GF-D8 (cell line): Measurements from ENCODE around the gene CX3CR1.
"Not testable (repeated sequence)": the region's sequence is repeated elsewhere in the genome, so short reads cannot be mapped to it uniquely, and the experiment has no call there.

Source experiments
- DNase-seq: peaks from one replicate; lab custom pipeline; 2025; lab: John Stamatoyannopoulos, UW

CX3CR1 gene

DNA sequence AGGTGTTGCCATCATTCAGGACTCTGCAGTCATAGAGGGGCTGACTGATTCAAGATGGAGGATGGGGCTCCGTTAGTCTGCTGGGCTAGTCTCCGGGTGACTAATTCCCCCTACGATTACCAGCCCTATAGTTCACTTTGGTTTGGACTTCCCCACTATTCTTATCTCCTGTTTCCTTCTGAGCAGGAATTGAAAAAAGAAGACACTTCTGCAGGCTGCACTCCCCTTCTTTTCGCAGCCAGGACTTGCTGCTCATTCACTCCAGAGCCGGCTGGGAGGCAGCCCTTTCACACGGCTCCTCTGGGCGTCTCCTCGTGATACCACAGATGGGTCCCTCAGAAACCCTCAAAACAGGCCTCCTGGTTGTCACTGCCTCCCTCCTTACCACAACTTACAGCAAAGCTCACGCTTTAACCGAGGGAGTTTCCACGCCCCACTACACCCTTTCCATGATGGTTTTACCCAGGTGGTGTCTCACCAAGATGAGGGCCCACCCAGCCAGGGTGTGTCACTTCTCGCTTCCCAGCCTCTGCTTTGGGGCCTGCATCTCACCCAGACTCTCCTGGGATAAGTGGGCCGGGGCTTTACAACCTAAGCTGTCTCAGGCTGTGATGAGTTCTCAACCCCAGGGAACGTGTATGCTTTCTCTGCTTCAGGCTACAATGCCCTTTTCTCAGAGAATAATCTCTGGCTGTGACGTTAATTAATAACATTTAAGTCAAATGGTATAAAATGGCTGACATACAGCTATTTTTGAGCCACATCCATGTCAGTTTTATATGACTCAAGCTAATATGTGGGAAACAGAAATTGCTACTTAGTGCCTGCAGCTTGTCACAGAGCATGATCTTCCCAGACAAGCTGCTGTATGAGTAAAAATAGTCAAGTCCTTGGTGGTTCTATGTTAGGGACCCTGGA is 11.9 kb downstream of the CX3CR1 start:
- DNase-seq = no peak

DNA sequence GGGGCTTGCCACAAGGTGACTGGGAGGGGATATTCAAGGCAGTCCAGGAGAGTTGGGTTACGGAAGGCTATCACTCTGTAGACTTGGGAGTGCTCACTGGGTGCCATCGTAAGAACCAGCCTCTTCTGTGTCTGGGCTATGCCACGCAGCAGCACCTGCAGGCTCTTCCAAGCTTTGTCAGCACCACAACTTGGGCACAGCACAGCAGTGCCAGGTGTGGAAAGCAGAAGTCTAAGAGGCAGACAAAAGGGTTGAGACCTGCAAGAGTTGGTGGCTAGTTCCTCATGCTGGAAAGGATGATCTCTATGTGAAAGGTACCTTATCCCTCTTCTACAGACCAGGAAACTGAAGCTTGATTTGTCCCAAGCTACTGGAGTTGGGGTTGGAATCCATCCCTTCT is 15.8 kb downstream of the CX3CR1 start:
- no peak for DNase-seq

DNA sequence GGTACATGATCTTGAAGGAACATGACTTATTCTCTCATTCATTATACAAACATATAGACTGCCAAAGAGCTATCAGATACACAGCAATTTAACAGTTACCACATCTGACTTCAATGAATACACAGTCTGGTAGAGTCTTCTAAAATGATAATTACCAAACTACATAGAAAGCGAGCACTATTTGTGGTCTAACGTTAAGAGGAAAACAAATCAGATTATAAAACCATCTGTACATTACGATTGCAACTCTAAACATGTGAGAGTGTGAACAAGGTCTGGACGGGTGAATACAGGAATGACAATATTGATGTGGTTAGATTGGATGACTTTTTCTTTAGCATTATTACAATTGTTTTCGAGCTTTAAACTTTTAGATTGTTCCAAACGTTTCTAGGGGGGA is 16.3 kb downstream of the CX3CR1 start:
- no peak for DNase-seq

DNA sequence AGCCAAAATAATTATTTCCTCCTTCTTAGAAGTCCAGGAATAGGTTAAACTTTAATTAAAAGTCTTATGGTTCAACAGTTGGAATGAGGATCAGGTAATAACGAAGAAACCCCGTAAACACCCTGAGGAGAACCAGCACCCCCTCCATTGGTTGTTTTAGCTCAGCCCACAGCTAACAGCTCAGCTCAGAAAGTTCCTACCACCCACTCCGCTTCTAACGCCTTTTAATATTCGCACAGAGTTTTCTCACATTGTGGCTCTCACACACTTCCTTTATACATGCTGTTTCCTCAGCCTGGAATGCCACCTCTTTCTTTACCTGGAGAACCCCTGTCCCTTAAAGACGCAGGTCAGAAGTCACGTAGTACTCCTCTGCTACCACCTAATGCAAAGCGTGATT is 17.0 kb downstream of the CX3CR1 start:
- no peak for DNase-seq

DNA sequence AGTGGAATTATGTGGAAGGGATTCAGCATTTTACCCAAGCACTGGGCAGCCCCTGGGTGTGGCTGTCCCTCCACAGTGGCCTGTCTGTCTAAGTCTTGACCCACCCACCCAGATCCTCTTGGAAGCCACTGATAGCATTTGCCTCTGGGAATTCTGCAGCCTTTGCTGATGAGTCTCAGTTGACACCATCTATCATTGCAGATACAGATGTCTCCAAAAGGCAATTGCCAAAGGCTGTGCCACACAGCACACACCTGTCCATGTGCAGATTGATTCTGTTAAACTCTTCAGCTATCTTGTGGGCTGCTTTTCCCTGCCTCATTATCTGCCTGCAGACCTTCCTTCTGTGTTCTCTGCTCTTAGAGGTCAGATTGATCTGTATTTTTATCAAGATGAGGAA is 18.1 kb downstream of the CX3CR1 start:
- DNase-seq = no peak

DNA sequence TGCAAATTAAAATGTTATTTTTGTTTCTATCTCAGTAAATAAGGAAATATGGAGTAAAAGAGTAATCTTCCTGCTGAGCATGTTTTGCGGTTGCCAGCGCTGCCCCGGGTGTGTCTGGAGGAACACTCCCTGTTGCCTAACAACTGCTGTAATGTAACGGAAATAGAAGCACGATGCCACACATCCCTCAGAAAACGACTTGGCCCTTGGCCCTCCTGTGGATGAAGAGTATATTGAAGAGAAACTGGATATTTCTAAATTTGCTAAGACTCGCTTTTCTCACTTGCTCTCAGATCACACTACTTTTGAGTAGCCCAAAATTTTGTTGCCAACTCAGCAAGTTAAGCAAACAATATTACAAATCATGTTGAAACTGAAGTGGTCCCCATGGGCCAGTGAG is 18.9 kb downstream of the CX3CR1 start:
- peak; percentile 96 for DNase-seq

DNA sequence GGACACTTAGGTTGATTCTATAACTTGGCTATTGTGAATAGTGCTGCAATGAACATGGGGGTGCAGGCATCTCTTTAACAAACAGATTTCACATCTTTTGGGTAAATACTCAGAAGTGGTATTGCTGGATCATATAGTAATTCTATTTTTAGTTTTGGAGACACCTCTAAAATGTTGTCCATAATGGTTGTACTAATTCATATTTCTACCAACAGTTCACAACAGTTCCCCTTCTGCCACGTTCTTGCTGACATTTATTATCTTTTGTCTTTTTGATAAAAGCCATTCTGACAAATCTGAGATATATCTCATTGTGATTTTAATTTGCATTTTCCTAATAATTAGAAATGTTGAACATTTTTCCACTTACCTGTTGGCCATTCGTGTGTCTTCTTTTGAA is 19.5 kb downstream of the CX3CR1 start:
- no peak for DNase-seq

DNA sequence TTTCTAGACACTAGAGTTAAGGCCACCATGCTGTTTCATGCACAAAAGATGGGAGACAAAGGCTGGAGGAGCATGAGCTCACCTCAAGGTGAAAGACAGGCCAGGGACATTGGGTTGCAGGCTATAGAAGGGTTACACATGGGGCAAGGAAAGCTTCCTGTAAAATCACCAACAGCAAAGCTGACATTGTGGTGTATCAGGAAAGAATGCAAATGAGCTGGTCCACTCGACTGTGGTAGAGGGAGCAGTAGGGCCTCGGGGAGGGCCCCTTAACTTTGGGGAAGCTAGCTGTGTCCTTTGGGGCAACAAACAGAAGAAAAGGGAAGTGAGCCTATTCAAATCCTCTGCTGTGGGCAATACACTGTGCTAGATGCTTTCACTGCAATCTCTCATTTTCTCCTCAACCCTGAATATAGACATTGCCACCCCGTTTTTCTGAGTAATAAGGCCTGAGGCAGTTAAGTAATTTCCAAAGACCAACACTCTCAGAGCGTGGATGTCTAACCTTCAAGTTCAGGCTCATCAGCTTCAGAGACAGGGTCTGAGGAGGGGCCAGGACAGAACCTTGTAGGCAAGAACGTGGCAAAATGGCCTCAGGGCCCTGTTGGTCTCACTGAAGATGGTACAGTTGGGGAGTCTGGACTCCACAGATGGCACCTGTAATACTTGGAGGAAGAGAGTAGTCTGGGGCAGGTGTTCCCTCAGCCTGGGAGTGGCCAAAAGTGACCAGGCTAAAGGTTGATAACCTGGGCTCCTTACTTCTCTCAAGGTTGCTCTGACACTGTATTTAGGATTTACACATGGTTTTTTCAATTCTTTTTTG is 24.1 kb downstream of the CX3CR1 start:
- peak; percentile 64 for DNase-seq

DNA sequence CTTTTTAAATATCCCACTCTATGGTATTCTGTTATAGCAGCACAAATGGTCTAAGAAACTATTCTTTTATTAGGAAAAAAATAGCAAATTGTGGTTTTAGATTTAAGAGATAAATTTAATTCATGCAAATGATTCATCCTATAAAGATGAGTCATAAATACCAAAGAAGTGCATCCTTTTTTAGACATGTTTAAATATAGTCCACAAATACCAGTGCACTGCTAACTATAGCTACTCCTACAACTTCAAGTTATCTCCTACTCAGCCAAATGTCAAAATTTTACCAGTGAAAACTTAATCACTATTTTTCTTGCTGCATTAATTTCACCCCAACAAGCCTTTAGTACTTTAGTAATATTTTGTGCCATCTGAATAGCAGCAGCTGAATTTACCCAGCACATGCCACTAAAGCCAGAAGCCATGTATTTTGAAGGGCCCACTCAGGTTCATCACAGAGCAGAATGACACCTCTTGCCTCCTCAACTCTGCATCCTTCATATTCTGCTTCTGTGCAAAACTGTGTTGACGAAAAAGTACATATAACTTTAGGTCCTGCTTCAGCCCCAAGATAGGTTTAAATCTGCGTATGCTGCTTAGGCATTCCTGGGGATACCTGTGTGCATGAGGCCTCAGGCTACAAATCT is 24.9 kb downstream of the CX3CR1 start:
- DNase-seq = no peak

DNA sequence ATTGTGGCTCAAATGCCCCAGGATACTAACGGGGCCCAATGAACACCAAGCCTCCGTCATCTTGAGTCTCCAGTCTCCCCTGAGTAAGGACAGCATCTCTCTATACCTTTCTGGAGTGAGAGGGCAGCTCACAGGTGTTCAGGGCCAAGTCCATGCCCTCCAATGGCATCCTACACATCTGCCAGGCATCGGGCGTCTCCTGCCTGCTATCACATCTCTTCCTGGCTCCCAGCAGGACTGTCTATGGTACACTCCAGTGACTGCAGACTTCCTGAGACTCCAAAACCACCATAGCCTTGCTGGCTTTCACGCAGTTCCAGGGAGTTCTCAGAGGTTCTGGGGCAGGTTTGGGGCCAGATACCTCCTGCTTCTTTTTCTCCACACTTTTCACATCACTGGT is 28.3 kb downstream of the CX3CR1 start:
- DNase-seq = no peak

DNA sequence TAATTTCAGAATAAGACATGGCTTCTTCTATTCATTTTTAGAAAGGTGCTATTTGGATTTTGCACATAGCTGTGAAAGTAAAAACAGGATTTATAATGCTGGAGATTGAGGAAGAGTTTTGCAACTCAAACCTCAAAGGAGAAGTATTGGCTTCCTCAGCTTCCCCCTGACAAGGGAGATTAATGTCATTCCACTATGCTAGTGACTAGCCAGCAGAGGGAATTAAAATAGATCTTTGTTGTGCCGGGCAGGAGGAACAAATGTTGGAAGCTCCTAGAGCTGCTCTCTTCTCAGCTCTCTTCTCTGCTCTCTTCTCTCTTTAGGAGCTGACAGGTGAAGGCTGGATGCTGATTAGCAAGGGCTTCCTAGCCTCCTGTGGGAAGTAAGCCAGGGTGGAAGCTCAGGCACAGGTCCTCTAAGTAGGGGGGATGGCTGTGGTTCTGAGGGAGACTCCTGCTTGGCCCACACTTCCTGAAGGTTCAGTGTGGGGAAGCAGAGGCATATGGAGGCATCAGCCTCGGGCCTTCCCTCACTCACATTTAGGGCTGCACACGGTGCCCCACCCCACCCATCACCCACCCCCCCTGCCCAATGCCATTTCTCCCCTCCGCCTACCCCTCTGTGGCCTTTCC is 29.6 kb downstream of the CX3CR1 start:
- DNase-seq = peak; percentile 75

DNA sequence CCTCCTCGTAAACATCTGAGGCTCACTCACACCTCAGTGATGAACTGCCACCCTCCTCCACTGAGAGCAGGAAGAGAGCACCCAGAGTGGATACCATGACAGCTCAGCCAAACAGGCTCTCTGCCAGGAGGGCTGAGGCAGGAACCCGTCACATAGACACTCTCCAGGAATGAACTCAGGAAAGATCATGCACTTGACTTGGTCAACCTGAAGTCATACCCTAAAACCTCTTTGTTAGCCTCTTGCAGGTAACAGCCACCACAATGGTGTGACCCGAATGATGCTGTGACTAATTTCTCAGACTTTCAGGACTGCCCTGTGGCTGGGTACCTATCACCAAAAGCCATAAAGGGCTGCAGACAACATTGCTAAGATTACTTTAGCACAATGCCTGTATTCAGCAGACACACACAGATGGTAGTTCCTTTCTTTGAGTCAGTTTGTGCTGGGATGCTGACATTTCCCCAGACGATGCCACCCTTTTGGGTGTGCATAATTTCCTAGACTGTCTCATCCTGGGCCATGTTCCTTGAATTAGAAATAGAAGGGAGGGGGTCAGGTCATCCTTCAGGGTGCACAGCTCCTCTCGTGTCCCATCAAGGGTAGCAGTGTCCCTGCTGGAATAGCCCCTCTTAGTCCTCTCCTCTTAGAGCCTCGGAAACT is 30.3 kb downstream of the CX3CR1 start:
- DNase-seq = no peak

DNA sequence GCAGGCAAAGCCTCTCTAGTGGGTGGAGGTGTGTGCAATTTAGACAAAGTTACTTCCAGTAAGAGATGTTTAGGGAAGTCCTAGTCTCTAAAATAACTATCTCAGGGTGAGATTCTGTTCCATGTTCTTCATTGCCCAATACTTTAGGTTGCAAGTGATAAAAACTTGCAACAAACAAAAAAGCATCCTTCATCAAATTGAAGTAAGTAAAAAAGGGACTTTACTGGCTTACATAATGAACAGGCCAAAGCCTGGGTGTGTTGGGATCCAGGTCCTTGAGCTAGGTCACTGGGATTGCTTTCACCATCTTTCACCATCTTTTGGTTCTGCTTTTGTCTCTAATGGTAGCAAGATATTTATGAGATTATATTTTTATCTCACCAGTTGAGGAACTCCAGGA is 38.3 kb downstream of the CX3CR1 start:
- no peak for DNase-seq

DNA sequence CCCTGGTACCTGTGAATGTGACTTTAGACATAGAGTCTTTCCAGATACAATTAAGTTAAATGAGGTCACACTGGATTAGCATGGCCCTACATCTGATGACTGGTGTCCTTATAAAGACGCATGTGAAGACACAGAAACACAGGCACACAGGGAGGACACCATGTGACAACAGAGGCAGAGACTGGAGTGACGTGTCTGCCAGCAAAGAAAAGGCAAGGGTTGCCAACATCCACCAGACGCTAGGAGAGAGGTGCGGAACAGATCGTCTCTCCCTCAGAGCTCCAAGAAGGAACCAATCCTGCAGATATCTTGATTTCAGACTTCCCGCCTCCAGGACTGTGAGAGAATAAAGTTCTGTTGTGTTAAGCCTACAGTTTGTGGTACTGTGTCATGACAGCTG is 42.8 kb downstream of the CX3CR1 start:
- no peak for DNase-seq

DNA sequence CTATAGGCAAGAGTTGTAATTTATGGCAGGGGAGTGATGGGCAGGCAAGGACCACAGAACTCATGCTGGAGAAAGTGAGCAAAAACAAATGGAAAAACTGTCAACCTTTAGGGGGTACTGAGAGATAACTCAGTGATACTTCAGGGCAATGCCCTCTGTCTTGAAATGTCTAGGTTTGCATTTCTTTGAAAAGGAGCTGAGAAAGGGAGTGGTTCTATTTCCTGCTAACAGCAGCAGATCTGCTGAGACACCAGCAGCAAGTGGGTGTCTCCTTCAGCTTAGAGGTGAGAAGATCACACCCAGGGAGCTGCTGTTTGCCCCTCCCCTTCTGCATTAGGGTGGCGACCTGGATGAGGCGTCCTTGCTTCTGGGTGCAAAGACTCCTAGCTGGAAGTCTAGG is 45.2 kb downstream of the CX3CR1 start:
- DNase-seq = no peak

DNA sequence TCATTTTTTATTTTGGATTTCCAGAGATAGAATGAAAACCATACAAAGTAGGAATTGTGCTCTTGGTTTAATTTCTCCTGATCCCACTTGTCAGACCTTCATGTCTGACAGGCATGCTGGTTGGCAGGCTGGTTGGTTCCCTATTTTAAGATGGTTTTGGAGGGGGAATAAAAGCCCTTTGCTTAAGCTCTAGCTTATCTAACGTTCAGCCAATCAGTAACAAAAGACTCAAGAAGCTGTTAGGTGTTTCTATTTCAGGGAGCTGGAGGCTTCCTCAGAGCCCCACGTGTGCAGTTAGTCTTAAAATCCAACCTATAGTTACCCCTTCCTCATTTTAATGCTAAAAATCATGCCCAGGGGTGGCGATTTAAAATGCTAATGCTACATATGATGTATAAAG is 47.0 kb downstream of the CX3CR1 start:
- DNase-seq = no peak

DNA sequence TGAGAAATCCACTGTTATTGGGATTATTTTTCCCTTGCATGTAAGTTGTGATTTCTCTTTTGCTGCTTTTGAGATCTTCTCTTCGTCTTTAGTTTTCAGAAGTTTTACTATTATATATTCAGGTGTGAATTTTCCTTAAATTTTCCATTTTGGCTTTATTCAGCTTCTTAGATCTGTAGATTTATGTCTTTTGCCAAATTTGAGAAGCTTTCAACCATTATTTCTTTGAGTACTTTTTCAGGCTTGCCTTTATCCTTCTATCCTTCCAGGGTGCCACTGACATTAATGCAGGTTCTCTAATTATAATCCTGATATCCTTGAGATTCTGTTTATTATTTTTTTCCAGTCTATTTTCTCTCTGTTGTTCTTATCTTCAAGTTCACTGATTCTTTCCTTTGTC is 49.4 kb downstream of the CX3CR1 start:
- DNase-seq = no peak

DNA sequence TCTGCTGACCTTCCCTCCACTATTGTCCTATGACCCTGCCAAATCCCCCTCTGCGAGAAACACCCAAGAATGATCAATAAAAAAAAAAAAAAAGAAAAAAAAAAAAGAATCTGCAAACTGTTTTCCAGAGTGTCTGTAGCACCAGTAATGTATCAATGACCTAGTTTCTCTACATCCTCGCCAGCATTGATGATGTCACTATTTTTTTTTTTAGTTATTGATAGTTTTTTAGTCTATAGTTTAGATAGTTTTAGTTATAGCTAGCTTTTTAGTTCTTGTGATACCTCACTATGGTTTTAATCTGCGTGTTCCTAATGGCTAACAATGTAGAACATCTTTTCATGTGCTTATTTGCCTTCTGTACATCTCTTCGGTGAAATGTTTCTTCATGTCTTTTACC is 51.3 kb downstream of the CX3CR1 start:
- no peak for DNase-seq

DNA sequence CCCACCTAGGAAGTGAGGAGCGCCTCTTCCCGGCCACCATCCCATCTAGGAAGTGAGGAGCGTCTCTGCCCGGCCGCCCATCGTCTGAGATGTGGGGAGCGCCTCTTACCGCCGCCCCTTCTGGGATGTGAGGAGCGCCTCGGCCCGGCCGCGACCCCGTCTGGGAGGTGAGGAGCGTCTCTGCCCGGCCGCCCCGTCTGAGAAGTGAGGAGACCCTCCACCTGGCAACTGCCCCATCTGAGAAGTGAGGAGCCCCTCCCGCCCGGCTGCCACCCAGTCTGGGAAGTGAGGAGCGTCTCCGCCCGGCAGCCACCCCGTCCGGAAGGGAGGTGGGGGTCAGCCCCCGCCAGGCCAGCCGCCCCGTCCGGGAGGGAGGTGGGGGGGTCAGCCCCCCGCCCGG is 52.2 kb downstream of the CX3CR1 start:
- not testable (repeated sequence) for DNase-seq

DNA sequence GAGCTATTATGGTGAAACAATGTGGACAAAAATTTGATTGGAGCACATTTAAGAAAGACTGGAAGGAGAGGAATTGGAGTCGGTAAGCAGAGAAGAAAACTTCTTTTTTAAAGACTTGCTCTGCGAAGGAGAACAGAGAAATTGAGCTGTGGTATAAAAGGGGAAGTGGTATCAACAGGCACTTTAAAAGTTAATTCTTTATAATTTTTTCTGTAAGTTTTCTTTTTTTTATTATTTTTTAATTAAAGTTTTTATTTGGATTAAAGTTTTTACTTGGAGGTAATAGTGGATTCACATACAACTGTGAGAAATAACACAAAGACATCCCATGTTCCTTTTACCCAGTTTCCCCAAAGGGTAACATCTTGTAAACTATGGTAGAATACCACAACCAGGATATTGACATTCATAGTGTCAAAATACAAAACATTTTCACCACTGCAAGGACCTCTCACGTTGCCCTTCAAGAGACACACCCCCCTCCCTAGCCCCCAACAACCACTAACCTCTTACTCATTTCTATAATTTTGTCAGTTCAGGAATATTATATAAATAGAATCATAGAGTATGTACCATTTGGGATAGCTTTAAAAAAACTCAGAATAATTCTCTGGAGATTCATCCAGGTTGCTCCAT is 53.6 kb downstream of the CX3CR1 start:
- no peak for DNase-seq

DNA sequence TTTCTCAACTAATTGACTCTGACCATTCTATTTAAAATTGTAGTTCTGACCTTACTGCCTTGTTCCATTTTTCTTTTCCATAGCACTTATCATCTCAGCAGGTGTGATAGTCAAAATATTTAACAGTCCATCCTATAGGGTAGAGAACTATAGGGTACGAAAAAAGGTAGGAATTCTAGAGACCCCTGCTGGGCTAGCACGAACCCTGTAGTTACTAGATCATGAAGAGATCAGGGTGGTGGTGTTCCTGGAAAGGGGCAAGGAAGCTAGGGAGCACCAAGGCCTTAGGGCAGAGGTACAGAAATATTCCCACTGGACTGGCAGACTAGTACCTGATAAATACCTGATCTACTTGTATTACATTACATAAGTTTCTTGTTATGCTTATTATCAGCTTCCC is 55.5 kb downstream of the CX3CR1 start:
- DNase-seq = no peak
